ENCODE results near the gene OARD1. TPM values are rescaled to one million over a fixed set of nuclear protein-coding genes. Genes with fewer than 3 reads are reported as not detected.
A peak's percentile ranks its signal among the peaks of the same experiment; 100 is the strongest.

Gene OARD1
- total and polyA plus RNA-seq, 10 of the 15 experiments (the other 5 are each of a cell fraction or from before 2014, with no cell fraction given), result 19.0 to 63.5 (median 43.6) TPM

- TF ChIP-seq SKIL (IDR thresholded peaks at IDR 0.05; ENCODE audit: low read depth, poor library complexity, severe bottlenecking) (peak; percentile 52), CHD2 (IDR thresholded peaks at IDR 0.05; ENCODE audit: borderline replicate concordance, low read depth, low read length) (no peak), SMAD5 (IDR thresholded peaks at IDR 0.05; ENCODE audit: low read depth) (peak; percentile 62), IRF4 (IDR thresholded peaks at IDR 0.05; ENCODE audit: low read depth, low read length) (no peak), NR2C1 (IDR thresholded peaks at IDR 0.05) (peak; percentile 62), ZSCAN29 (IDR thresholded peaks at IDR 0.05) (no peak), ZNF592 (IDR thresholded peaks at IDR 0.05) (no peak), CUX1 (IDR thresholded peaks at IDR 0.05; ENCODE audit: insufficient replicate concordance, low read depth, low read length) (no peak), SP1 (IDR thresholded peaks at IDR 0.05; ENCODE audit: low read depth, low read length) (peak; percentile 53), ZBTB4 (CRISPR knock-in tag; IDR thresholded peaks at IDR 0.05) (no peak), IRF5 (IDR thresholded peaks at IDR 0.05; ENCODE audit: borderline replicate concordance) (no peak)
Measured at GRCh38 chr6:41071923-41072835, at the start of gene OARD1 (continued).

Measured in GM12878 (cell line).